HUDEP-2 (cell line): ENCODE results near the gene ACTR1B.
"Not testable (repeated sequence)": the region's sequence is repeated elsewhere in the genome, so short reads cannot be mapped to it uniquely, and the experiment has no call there.

Experiments
- DNase-seq, 76 experiments: peaks; one replicate each; lab custom pipeline; 2025; ENCODE audit not compliant: unreplicated experiment in 76 of 76; lab: John Stamatoyannopoulos, UW

The ACTR1B gene

DNA sequence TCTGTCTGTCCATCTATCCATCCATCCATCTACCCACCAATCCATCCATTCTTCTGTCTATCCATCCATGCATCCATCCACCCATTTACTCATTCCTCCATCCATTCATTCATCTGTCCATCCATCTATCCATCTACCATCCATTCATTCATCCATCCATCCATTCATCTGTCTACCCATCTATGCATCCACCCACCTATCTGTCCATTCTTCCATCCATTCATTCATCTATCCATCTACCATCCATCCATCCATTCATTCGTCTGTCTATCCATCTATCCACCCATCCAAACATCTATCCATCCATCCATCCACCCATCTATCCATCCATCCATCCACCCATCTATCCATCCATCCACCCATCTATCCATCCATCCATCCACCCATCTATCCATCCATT lies 43.4 kb downstream of the ACTR1B start:
- not testable (repeated sequence) for DNase-seq

DNA sequence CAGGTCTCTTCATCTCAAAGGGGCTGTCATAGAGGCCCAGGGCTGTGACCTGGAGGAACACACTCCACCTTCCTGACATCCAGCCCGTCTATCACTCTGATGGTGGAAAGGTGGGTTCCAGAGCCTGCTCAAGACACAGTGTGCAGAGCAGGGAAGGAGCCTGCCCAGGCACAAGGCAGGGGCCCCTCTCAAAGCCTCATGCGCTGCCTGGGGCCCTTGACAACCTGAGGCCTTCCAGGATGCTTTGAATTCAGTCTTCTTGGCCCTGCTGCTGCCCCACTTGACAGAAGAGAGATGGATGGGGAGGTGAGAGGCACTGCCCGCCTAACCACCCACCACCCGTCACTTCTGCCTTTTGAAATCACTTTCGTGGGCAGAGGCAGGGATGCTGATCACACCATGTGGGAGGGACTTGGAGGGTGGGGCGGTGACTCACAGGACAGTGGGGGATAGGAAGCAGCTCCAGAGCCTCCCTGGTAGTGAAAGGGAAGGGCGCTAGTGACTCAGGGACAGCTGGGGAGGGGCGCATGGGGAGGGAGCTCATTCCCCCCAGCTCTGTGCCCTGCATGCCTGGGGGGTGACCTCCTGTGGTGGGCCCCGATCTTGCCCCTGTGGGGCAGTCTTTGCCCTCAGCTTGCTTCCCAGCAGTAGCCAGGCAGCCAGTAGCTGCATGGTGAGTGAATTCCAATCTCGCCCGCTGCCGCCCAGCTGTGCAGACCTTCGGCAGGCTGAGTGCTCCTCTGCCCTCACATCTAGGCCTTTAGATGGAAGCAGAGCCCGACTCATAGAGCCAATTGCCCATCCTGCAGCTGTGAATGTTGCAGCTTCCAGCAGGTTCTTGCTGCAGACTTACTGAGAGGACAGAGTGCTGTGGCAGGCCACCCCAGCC lies 44.7 kb downstream of the ACTR1B start:
- DNase-seq: not testable (repeated sequence)

DNA sequence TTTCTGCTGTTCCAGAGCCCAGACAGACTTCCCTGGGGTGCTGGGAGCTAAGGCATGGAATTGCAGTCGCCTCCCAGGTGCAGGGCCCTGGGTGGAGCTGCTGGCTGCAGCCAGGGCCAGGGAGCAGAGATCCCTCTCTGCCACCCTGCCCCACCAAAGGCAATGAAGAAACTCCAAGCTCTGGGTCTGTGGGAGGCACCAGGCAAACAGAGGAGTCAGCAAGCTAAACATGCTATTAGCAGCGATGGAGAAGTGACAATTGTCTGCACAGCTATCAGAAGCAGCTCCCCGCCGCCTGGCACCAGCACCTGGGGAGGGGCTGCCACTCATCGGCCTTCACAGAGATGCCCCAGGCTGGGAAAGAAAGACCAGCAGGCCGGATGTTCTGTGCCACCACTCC lies 45.9 kb downstream of the ACTR1B start:
- no peak for DNase-seq

DNA sequence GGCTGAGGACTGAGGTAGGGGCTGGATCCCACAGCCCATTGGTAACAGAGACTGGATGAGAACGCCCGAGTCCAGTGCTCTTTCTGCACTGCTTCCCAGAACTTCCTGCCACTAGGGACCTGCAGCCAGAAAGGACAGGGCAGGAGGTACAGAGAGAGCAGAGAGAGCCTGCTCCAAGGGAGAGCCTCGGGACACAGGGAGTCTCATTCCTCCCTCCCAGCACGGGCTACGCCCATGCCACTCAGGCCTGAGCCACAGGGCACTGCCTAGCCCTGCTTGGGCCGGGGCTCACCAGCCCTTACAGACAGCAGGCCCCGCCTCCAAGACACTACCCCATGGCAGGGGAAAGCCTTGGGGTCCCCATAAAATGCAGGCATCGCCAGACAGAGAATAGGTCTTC lies 48.1 kb downstream of the ACTR1B start:
- DNase-seq: not testable (repeated sequence)

DNA sequence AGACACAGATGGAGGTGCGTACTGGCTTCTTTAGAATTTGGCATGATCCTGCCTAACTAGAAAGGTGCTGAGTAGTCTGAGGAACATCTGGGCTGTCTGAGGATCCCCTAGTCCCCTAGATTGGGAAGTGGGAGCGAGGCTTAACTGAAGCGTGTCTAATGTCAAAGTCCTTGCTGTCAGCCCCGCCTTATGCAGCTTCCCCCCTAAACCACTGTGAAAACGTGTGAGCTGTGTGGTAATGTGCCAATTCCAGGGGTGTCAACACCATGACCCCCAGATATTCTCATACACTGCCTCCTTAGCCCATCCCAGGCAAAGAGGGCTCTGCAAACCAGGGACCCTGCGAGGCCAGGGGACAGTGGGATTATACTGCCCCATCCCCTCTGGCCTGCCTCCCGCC lies 51.9 kb downstream of the ACTR1B start:
- not testable (repeated sequence) for DNase-seq

DNA sequence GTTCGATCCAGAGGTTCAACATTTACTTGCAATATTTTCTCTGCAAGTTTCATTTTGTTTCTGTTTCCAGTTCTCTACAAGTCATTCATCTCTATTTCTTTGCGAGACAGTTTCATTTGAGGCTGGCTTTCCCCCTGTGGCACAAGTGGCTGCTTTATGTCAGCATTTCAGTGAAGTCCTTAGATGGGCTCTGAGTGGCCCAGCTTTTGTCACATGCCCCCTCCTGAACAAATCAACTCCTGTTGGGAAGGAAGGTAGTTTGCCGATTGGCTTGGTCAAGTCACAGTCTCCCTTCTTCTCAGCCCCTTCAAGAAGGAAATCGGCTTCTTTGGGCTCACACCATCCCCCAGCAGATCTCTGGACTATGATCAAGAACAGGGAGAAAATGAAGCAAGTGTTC lies 55.1 kb downstream of the ACTR1B start:
- not testable (repeated sequence) for DNase-seq
